Measurements from ENCODE around the gene STARD5.

STARD5 gene

GRCh38 chr15:81310480-81310879, 13.5 kb downstream of the STARD5 start:
- no peak for DNase-seq

- DNase-seq = no peak
Observed at GRCh38 chr15:81309647-81310450, 14.1 kb downstream of the STARD5 start.

- DNase-seq = no peak
Observed at GRCh38 chr15:81308260-81308659, 15.7 kb downstream of the STARD5 start.

- DNase-seq = peak; percentile 28
Observed at GRCh38 chr15:81304226-81304625, 19.7 kb downstream of the STARD5 start.

- peak; percentile 27 for DNase-seq
Observed at GRCh38 chr15:81303244-81304225, 20.4 kb downstream of the STARD5 start.

- DNase-seq = no peak
Observed at GRCh38 chr15:81302701-81303109, 21.2 kb downstream of the STARD5 start.

GRCh38 chr15:81301815-81302399, 22.0 kb downstream of the STARD5 start:
- peak; percentile 82 for DNase-seq

GRCh38 chr15:81301385-81301784, 22.6 kb downstream of the STARD5 start:
- DNase-seq = no peak

- no peak for DNase-seq
Observed at GRCh38 chr15:81299630-81300273, 24.2 kb downstream of the STARD5 start.

GRCh38 chr15:81299156-81299555, 24.8 kb downstream of the STARD5 start:
- no peak for DNase-seq

- DNase-seq = no peak
Observed at GRCh38 chr15:81298611-81299010, 25.3 kb downstream of the STARD5 start.

- DNase-seq = peak; percentile 55
Observed at GRCh38 chr15:81297603-81298575, 26.1 kb downstream of the STARD5 start.

GRCh38 chr15:81297147-81297572, 26.8 kb downstream of the STARD5 start:
- no peak for DNase-seq

GRCh38 chr15:81296673-81297072, 27.3 kb downstream of the STARD5 start:
- peak; percentile 94 for DNase-seq

GRCh38 chr15:81296186-81296585, 27.8 kb downstream of the STARD5 start:
- DNase-seq = no peak

- DNase-seq = peak; percentile 49
Observed at GRCh38 chr15:81295486-81296121, 28.3 kb downstream of the STARD5 start.

- peak; percentile 39 for DNase-seq
Observed at GRCh38 chr15:81294516-81294880, 29.4 kb downstream of the STARD5 start.

GRCh38 chr15:81293728-81294515, 30.0 kb downstream of the STARD5 start:
- DNase-seq = peak; percentile 89

- peak; percentile 31 for DNase-seq
Observed at GRCh38 chr15:81292523-81293001, 31.4 kb downstream of the STARD5 start.

Data from activated CD4-positive, alpha-beta T cell treated with anti-CD3 and anti-CD28 coated beads, Interleukin-2, Interleukin-6, amounts not matched to agents 100 ng/mL and 50 ng/mL, durations not matched to agents 16 hours and 8 hours (primary cell).